GM12874 (cell line): ENCODE data around the gene UGGT2.

Experiments
- TF ChIP-seq, protein P1 (sequence below): IDR thresholded peaks from 2 replicates; pipeline ENCODE4 v1.5.1; 2011; ENCODE audit warnings: low read depth, mild to moderate bottlenecking, control low read depth, low read length, moderate library complexity; ENCODE audit not compliant: insufficient read depth

Gene UGGT2

DNA sequence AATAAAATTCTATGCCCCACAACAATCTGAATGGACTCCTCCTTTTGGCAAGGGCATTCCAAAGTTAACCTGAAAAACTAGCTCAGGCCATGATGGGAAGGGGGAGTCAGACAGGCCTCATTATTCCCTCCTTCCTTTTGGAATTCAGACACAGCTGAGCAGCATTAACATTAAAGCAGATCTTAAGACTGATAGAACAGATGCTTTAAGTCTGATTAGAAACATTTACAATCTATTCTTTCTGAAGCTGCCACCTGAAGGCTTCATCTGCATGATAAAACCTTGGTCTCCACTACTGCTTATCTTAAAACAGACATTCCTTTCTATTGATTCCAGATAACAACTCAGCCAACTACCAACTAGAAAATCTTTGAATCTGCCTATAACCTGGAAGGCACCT lies 98.9 kb downstream of the UGGT2 start:
- TF ChIP-seq, protein P1, sequence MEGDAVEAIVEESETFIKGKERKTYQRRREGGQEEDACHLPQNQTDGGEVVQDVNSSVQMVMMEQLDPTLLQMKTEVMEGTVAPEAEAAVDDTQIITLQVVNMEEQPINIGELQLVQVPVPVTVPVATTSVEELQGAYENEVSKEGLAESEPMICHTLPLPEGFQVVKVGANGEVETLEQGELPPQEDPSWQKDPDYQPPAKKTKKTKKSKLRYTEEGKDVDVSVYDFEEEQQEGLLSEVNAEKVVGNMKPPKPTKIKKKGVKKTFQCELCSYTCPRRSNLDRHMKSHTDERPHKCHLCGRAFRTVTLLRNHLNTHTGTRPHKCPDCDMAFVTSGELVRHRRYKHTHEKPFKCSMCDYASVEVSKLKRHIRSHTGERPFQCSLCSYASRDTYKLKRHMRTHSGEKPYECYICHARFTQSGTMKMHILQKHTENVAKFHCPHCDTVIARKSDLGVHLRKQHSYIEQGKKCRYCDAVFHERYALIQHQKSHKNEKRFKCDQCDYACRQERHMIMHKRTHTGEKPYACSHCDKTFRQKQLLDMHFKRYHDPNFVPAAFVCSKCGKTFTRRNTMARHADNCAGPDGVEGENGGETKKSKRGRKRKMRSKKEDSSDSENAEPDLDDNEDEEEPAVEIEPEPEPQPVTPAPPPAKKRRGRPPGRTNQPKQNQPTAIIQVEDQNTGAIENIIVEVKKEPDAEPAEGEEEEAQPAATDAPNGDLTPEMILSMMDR: no peak

DNA sequence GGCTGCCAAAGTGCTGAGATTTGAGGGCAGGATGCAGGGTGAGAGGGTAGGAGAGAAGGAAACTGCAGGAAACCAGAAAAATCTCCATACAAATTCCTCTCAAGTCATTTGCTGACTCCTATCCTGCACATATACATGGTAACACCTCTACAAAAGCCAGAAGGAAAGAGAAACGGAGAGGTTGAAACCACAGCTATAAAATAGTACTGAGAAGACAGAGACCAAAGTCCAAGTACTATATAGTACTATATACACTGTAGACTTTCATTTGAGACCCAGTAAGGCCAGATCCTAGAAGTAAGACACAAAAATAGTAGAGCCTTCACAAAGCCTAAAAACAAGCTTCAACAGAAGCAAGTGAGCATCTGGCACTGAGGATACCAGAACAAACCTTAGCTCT lies 103.1 kb downstream of the UGGT2 start:
- TF ChIP-seq, protein P1: no peak

DNA sequence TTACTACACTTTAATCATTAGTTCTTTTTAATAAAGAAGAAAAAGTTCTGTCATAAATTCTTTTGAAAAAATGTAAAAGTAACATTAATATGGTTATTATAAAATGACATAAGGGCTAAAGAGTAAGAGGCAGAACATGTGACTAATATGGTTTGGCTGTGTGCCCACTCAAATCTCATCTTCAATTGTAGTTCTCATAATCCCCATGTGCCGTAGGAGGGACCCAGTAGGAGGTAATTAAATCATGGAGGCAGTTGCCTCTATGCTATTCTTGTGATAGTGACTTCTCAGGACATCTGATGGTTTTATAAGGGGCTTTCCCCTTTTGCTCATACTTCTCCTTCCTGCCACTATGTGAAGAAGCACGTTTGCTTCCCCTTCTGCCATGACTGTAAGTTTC lies 104.5 kb downstream of the UGGT2 start:
- TF ChIP-seq, protein P1: no peak

DNA sequence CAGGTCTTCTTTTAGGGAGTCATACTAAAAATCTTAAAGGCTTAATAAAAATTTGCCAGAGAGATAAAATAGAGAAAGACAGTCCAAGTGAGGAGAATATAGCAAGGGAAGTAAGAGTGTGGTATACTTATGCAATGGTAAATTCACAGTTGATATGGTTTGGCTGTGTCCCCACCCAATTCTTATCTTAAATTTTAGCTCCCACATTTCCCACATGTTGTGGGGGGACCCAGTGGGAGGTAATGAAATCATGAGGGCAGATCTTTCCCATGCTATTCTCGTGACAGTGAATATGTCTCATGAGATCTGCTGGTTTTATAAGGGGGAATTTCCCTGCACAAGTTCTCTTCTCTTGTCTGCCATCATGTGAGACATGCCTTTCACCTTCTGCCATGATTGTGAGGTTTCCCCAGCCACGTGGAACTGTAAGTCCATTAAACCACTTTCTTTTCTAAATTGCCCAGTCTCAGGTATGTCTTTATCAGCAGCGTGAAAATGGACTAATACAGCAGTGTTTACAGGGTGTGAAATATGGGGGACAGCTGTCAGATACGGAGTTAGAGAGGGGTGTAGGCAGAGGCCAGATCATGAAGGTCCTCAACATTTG lies 115.4 kb downstream of the UGGT2 start:
- TF ChIP-seq, protein P1: no peak

DNA sequence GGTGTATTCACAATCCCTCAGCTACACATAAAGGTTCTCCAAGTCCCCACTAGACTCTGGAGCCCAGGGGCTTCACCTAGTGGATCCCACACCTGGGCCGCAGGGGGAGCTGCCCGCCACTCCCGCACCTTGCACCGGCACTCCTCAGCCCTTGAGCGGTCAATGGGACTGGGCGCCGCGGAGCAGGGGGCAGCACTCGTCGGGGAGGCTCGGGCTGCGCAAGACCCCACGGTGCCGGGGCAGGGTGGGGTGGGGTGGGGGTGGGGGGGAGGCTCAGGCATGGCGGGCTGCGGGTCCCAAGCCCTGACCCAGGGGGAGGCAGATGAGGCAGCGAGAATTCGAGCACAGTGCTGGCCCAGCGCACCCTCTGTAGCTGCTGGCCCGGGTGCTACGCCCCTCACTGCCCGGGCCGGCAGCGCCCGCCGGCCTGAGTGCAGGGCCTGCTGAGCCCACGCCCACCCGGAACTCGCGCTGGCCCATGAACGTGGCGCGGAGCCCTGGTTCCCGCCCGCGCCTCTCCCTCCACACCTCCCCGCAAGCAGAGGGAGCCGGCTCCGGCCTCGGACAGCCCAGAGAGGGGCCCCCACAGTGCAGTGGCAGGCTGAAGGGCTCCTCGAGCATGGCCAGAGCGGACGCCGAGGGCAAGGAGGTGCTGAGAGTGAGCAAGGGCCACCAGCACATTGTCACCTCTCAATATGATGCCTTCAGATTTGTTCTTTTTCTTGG lies 121.7 kb downstream of the UGGT2 start:
- TF ChIP-seq, protein P1: no peak

DNA sequence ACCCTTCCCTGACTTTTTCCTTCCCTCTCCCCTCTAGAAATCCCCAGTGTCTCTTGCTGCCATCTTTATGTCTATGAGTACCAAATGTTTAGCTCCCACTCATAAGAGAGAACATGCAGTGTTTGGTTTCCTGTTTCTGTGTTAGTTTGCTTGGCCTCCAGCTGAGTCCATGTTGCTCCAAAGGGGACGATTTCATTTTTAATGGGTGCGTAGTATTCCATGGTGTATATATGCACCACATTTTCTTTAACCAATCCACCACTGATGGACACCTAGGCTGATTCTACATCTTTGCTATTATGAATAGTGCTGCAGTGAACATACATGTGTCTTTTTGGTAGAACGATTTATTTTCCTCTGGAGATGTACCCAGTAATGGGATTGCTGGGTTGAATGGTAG lies 123.8 kb downstream of the UGGT2 start:
- TF ChIP-seq, protein P1: no peak

DNA sequence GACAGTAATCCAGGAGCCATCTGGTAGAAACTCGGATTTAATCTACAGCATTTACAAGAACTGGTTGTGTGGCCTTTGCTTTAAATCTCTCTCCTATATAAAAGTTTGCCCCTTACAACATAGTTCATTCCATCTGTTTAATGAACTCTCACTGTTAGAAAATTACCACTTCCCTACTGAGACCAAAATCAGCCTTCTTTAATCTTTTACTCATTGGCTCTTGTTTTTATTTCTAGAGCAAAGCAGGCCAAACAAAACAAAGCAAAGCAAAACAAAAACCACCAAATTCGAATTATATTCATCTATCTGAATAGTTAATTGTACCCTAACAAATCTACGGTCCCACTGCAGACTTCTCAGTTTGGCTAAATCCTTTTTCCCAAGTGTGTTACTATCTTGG lies 127.0 kb downstream of the UGGT2 start:
- TF ChIP-seq, protein P1: no peak
